ENCODE data around the gene WRNIP1.

WRNIP1 gene

GRCh38 chr6:2810092-2810671 lies 45.0 kb downstream of the WRNIP1 start:
- no peak for DNase-seq

GRCh38 chr6:2812695-2813094 lies 47.5 kb downstream of the WRNIP1 start:
- no peak for DNase-seq

- no peak for DNase-seq
Observed at GRCh38 chr6:2816158-2816557, 51.0 kb downstream of the WRNIP1 start.

- no peak for DNase-seq
Observed at GRCh38 chr6:2817903-2818443, 52.8 kb downstream of the WRNIP1 start.

GRCh38 chr6:2818593-2818992 lies 53.4 kb downstream of the WRNIP1 start:
- no peak for DNase-seq

- no peak for DNase-seq
Observed at GRCh38 chr6:2819115-2819514, 53.9 kb downstream of the WRNIP1 start.

- no peak for DNase-seq
Observed at GRCh38 chr6:2819978-2820377, 54.8 kb downstream of the WRNIP1 start.

- no peak for DNase-seq
Observed at GRCh38 chr6:2820415-2820814, 55.2 kb downstream of the WRNIP1 start.

- DNase-seq, result no peak
Observed at GRCh38 chr6:2821554-2821953, 56.4 kb downstream of the WRNIP1 start.

- DNase-seq, result no peak
Observed at GRCh38 chr6:2823104-2823850, 58.1 kb downstream of the WRNIP1 start.

- no peak for DNase-seq
Observed at GRCh38 chr6:2826131-2826530, 60.9 kb downstream of the WRNIP1 start.

- DNase-seq, result no peak
Observed at GRCh38 chr6:2827142-2827541, 61.9 kb downstream of the WRNIP1 start.

- no peak for DNase-seq
Observed at GRCh38 chr6:2828629-2829028, 63.4 kb downstream of the WRNIP1 start.

- no peak for DNase-seq
Observed at GRCh38 chr6:2829253-2829652, 64.1 kb downstream of the WRNIP1 start.

GRCh38 chr6:2830183-2830582 lies 65.0 kb downstream of the WRNIP1 start:
- DNase-seq, result no peak

GRCh38 chr6:2831392-2831791 lies 66.2 kb downstream of the WRNIP1 start:
- DNase-seq, result no peak

- DNase-seq, result no peak
Observed at GRCh38 chr6:2834262-2834661, 69.1 kb downstream of the WRNIP1 start.
